ENCODE measurements around the gene HIRIP3. TPM values are rescaled to one million over a fixed set of nuclear protein-coding genes. Genes with fewer than 3 reads are reported as not detected.

The HIRIP3 gene
- total RNA-seq, 1 experiment from 2014 or later = 18.9 TPM

DNA sequence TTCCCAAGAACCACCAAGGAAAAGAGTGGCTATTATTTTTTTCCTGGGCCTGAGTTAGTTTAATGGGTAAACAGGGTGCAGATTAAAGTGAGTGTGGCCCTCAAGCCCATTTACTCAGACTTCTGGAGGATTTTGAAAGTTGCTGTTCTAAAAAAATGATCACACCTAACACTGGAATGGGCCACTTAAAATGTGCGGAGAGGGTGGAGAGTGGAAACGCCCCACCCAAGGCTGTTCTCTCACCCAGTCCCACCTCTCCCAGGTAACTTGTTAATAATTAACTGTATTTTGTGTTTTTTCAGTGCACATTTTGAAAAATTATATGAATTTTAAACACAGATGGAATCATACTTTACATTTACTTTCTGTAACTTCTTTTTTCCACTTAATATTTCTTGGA, 5.4 kb downstream of the HIRIP3 start (continued):
- TF ChIP-seq, protein P1, sequence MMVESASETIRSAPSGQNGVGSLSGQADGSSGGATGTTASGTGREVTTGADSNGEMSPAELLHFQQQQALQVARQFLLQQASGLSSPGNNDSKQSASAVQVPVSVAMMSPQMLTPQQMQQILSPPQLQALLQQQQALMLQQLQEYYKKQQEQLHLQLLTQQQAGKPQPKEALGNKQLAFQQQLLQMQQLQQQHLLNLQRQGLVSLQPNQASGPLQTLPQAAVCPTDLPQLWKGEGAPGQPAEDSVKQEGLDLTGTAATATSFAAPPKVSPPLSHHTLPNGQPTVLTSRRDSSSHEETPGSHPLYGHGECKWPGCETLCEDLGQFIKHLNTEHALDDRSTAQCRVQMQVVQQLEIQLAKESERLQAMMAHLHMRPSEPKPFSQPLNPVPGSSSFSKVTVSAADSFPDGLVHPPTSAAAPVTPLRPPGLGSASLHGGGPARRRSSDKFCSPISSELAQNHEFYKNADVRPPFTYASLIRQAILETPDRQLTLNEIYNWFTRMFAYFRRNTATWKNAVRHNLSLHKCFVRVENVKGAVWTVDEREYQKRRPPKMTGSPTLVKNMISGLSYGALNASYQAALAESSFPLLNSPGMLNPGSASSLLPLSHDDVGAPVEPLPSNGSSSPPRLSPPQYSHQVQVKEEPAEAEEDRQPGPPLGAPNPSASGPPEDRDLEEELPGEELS (CRISPR knock-in tag; IDR thresholded peaks at IDR 0.05) = no peak
- no peak for TF ChIP-seq ATF1 (CRISPR knock-in tag; IDR thresholded peaks at IDR 0.05)
- TF ChIP-seq RELA (CRISPR knock-in tag; IDR thresholded peaks at IDR 0.05; ENCODE audit: borderline replicate concordance) = no peak
- no peak for TF ChIP-seq FOXK1 (CRISPR knock-in tag; IDR thresholded peaks at IDR 0.05)
- no peak for TF ChIP-seq ETV6 (CRISPR knock-in tag; IDR thresholded peaks at IDR 0.05)

DNA sequence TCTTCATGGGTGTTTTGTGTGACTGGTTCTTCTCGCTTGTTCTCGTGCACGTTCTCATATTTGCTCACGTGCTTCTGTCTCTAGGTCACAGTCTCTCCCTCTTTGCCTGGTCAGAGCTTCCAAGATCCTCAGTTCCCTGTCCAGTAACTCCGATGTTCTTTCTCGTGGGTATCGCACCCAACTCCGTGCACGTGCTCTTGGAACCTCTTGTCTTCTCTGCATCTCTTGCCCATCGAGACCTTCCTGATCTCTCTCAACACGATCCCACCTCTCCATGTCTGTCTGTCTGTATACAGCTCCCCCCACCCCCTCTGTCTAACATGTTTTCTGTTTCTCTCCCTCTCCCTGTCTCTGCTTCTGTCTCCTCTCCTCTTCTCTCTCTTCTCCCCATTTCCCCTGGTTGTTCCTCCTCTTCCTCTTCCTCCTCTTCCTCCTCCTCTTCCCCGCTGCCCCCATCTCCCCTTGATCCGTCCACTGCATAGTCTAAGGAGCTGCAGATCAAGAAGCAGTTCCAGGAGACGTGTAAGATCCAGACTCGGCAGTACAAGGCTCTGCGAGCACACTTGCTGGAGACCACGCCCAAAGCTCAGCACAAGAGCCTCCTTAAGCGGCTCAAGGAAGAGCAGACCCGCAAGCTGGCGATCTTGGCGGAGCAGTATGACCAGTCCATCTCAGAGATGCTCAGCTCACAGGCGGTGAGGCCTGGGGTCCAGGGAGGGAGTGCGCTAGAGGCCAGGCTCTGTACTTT, 6.1 kb downstream of the HIRIP3 start:
- Mint-ChIP-seq H3K36me3 (peaks cover 40% of the 10 kb centered on the region), H3K27me3 (ENCODE audit: low read depth) (no peaks in the 10 kb centered on the region), H3K9me3 (no peaks in the 10 kb centered on the region), H3K4me1 (0 out of 2 replicates have a peak, but pooled peaks cover under 1% of the 10 kb centered on the region), H3K4me3 (no peak overlapping the region), H3K27ac (peak overlapping the region; percentile 74; the same call in 1 of the 2 replicates)
- ATAC-seq (no peak), DNase-seq (ENCODE audit: low spot score) (no peak)
- TF ChIP-seq, protein P2, sequence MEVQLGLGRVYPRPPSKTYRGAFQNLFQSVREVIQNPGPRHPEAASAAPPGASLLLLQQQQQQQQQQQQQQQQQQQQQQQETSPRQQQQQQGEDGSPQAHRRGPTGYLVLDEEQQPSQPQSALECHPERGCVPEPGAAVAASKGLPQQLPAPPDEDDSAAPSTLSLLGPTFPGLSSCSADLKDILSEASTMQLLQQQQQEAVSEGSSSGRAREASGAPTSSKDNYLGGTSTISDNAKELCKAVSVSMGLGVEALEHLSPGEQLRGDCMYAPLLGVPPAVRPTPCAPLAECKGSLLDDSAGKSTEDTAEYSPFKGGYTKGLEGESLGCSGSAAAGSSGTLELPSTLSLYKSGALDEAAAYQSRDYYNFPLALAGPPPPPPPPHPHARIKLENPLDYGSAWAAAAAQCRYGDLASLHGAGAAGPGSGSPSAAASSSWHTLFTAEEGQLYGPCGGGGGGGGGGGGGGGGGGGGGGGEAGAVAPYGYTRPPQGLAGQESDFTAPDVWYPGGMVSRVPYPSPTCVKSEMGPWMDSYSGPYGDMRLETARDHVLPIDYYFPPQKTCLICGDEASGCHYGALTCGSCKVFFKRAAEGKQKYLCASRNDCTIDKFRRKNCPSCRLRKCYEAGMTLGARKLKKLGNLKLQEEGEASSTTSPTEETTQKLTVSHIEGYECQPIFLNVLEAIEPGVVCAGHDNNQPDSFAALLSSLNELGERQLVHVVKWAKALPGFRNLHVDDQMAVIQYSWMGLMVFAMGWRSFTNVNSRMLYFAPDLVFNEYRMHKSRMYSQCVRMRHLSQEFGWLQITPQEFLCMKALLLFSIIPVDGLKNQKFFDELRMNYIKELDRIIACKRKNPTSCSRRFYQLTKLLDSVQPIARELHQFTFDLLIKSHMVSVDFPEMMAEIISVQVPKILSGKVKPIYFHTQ (CRISPR knock-in tag; IDR thresholded peaks at IDR 0.05) = no peak
- TF ChIP-seq NR3C1 (CRISPR knock-in tag; conservative IDR thresholded peaks at IDR 0.05; ENCODE audit: low read depth) = no peak
- TF ChIP-seq, protein P1 (CRISPR knock-in tag; IDR thresholded peaks at IDR 0.05) = no peak
- TF ChIP-seq, protein P3, sequence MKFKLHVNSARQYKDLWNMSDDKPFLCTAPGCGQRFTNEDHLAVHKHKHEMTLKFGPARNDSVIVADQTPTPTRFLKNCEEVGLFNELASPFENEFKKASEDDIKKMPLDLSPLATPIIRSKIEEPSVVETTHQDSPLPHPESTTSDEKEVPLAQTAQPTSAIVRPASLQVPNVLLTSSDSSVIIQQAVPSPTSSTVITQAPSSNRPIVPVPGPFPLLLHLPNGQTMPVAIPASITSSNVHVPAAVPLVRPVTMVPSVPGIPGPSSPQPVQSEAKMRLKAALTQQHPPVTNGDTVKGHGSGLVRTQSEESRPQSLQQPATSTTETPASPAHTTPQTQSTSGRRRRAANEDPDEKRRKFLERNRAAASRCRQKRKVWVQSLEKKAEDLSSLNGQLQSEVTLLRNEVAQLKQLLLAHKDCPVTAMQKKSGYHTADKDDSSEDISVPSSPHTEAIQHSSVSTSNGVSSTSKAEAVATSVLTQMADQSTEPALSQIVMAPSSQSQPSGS (CRISPR knock-in tag; IDR thresholded peaks at IDR 0.05; ENCODE audit: borderline replicate concordance, low read depth) = no peak
- no peak for TF ChIP-seq HMGA2 (CRISPR knock-in tag; IDR thresholded peaks at IDR 0.05)
- no peak for TF ChIP-seq ZNF121 (CRISPR knock-in tag; IDR thresholded peaks at IDR 0.05)
- TF ChIP-seq, protein P4, sequence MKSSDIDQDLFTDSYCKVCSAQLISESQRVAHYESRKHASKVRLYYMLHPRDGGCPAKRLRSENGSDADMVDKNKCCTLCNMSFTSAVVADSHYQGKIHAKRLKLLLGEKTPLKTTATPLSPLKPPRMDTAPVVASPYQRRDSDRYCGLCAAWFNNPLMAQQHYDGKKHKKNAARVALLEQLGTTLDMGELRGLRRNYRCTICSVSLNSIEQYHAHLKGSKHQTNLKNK (CRISPR knock-in tag; IDR thresholded peaks at IDR 0.05) = no peak
- TF ChIP-seq NFYB (CRISPR knock-in tag; conservative IDR thresholded peaks at IDR 0.05; ENCODE audit: low read depth) = no peak
- TF ChIP-seq, protein P5, sequence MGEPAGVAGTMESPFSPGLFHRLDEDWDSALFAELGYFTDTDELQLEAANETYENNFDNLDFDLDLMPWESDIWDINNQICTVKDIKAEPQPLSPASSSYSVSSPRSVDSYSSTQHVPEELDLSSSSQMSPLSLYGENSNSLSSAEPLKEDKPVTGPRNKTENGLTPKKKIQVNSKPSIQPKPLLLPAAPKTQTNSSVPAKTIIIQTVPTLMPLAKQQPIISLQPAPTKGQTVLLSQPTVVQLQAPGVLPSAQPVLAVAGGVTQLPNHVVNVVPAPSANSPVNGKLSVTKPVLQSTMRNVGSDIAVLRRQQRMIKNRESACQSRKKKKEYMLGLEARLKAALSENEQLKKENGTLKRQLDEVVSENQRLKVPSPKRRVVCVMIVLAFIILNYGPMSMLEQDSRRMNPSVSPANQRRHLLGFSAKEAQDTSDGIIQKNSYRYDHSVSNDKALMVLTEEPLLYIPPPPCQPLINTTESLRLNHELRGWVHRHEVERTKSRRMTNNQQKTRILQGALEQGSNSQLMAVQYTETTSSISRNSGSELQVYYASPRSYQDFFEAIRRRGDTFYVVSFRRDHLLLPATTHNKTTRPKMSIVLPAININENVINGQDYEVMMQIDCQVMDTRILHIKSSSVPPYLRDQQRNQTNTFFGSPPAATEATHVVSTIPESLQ (CRISPR knock-in tag; IDR thresholded peaks at IDR 0.05) = no peak
- TF ChIP-seq ZNF219 (CRISPR knock-in tag; IDR thresholded peaks at IDR 0.05; ENCODE audit: borderline replicate concordance) = no peak
- ChIA-PET POLR2A (no interaction called here), CTCF (interaction anchor here (0.5 to 1.7 kb wide), 3 partner anchors 16 to 43 kb away, joined by 3 to 9 read pairs (median 3); no protein-coding TSS in a partner anchor)

Data from WTC11 (cell line).